Large intestine (tissue), 3 donors: Measurements from ENCODE around the gene CFAP46. TPM values are rescaled to one million over a fixed set of nuclear protein-coding genes. Genes with fewer than 3 reads are reported as not detected.

Experiments used
- DNase-seq, 2 donors: peaks; one replicate each; pipeline versions ENCODE4 v3.0.0 to v3.0.0-alpha.2; 2013
- H3K27ac ChIP-seq: one replicate; pipeline ENCODE4 v1.5.1; 2013; ENCODE audit warnings: low read length
- H3K27me3 ChIP-seq: 2 replicates; pipeline ENCODE4 v1.6.1; 2013; ENCODE audit warnings: low read length; ENCODE audit not compliant: control insufficient read depth, insufficient read depth
- H3K36me3 ChIP-seq: 2 replicates; pipeline ENCODE4 v1.6.1; 2013; ENCODE audit warnings: low read length; ENCODE audit not compliant: control insufficient read depth, insufficient read depth
- H3K4me1 ChIP-seq: one replicate; pipeline ENCODE4 v1.6.1; 2013; ENCODE audit warnings: low read length; ENCODE audit not compliant: control insufficient read depth, insufficient read depth
- H3K4me3 ChIP-seq: one replicate; pipeline ENCODE4 v1.5.1; 2013; ENCODE audit warnings: low read length
- H3K9me3 ChIP-seq: one replicate; pipeline ENCODE4 v1.6.1; 2013; ENCODE audit warnings: mild to moderate bottlenecking, low read depth, low read length, moderate library complexity; ENCODE audit not compliant: control insufficient read depth
- WGBS: methylation state at CpG from one replicate; pipeline ENCODE4 v1.1.5; 2013; ENCODE audit warnings: low lambda C conversion rate; ENCODE audit not compliant: insufficient coverage; 5-methylcytosine and 5-hydroxymethylcytosine counted together
- polyA plus RNA-seq: library from polyadenylated mRNA; unstranded; fragments of 120-200 nt; gene quantifications from one replicate; pipeline ENCODE4 v1.2.1, GENCODE V29; 2013

Gene CFAP46
- polyA plus RNA-seq, 1 donor, result 0.75 TPM

DNA sequence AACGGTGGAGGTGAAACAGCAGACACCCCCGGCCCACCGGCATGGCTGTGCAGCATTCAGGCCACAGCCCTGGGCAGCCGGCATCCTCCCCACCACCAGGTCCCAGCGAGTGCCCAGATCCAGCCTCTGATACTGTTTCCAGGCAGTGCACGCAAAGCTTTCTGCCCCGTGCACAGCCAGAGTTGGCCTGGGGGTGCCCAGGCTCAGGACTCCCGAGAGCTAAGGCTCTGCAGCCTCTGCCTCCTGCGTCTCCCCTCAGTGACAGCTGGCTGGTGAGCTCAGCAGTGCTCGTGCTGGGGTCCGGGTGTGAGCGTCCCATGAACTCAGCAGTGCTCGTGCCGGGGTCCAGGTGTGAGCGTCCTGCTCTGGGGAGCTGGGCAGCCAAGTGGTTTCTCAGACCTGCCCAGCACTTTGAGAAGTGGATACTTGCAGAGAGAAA, 65.4 kb downstream of the CFAP46 start:
- no peak for DNase-seq
- Histone ChIP-seq H3K4me1 (no peaks in the 10 kb centered on the region), H3K4me3 (no peak overlapping the region), H3K27me3 (peaks cover 20% of the 10 kb centered on the region), H3K27ac (no peak overlapping the region), H3K36me3 (no peaks in the 10 kb centered on the region), H3K9me3 (no peaks in the 10 kb centered on the region)
- WGBS, result no CpG with 5 or more reads among the region's 15 CpGs

- Histone ChIP-seq H3K9me3 (no peaks in the 10 kb centered on the region), H3K4me1 (no peaks in the 10 kb centered on the region), H3K4me3 (no peak overlapping the region), H3K27me3 (peaks cover 20% of the 10 kb centered on the region), H3K36me3 (no peaks in the 10 kb centered on the region), H3K27ac (no peak overlapping the region)
- DNase-seq, result no peak
- no CpG with 5 or more reads among the region's 18 CpGs for WGBS
Observed at GRCh38 chr10:132876131-132876860, 66.1 kb downstream of the CFAP46 start.

DNA sequence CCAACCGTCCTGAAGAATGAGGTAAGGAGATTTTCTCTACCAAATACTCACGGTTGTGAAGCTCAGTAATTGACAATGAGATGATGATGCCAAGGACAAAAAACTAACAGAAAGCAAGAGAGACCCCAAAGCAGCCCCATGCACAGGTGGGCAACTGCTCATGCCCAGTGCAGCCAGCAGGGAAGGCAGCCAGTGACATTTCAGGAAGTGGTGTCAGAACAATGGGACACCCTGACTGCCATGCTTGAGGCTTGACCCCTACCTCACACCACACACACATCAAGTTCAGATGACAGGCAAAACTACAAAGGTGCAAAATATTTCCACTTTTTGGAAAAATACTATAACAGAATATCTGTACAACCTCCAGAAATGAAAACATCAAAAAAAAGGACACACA, 66.9 kb downstream of the CFAP46 start:
- Histone ChIP-seq H3K4me3 (no peak overlapping the region), H3K4me1 (no peaks in the 10 kb centered on the region), H3K36me3 (no peaks in the 10 kb centered on the region), H3K27ac (no peak overlapping the region), H3K27me3 (peaks cover 23% of the 10 kb centered on the region), H3K9me3 (no peaks in the 10 kb centered on the region)
- no CpG with 5 or more reads among the region's 2 CpGs for WGBS
- no peak for DNase-seq

DNA sequence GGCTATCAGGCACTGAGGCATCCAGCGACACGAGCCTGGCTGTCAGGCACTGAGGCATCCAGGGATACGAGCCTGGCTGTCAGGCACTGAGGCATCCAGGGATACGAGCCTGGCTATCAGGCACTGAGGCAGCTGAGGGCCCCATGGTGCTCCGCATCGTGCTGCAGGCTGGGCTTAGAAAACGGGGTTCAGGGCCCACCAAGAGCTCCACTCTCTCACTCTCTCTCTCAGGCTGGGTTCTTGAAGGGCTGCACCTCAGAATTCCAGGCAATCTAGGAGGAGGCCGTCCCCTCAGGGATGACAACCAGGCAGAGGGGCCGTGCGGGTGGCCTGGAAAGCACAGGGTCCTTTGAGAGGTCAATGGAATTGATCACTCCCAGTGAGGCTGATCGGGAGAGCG, 69.0 kb downstream of the CFAP46 start:
- H3K36me3 ChIP-seq, result no peaks in the 10 kb centered on the region
- no peak overlapping the region for H3K4me3 ChIP-seq
- no peak overlapping the region for H3K27ac ChIP-seq
- peaks cover 13% of the 10 kb centered on the region for H3K27me3 ChIP-seq
- H3K9me3 ChIP-seq, result peaks cover 6% of the 10 kb centered on the region
- no peak for DNase-seq
- WGBS, result no CpG with 5 or more reads among the region's 12 CpGs
- no peaks in the 10 kb centered on the region for H3K4me1 ChIP-seq

DNA sequence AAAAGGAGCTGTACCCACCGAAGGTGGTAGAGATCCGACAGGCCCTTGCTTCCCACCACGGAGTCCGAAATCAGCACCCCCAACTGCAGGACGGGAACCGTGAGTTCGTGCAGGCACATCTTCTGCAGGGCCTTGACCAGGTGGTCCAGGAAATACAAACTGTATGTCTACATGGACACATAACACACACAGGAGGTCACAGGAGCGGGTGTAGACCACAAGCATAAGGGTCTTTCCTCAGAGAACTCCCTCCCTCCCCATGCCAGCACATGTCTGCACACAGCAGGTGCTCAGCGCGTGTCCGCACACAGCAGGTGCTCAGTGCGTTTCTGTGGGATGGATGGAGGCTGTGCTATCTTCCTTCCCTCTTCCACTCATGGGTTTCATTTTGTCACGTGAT, 69.7 kb downstream of the CFAP46 start:
- peaks cover 10% of the 10 kb centered on the region for H3K9me3 ChIP-seq
- no peak for DNase-seq
- no peak overlapping the region for H3K4me3 ChIP-seq
- H3K4me1 ChIP-seq, result no peaks in the 10 kb centered on the region
- H3K27me3 ChIP-seq, result peaks cover 13% of the 10 kb centered on the region
- no peaks in the 10 kb centered on the region for H3K36me3 ChIP-seq
- no peak overlapping the region for H3K27ac ChIP-seq
- WGBS, result no CpG with 5 or more reads among the region's 13 CpGs

DNA sequence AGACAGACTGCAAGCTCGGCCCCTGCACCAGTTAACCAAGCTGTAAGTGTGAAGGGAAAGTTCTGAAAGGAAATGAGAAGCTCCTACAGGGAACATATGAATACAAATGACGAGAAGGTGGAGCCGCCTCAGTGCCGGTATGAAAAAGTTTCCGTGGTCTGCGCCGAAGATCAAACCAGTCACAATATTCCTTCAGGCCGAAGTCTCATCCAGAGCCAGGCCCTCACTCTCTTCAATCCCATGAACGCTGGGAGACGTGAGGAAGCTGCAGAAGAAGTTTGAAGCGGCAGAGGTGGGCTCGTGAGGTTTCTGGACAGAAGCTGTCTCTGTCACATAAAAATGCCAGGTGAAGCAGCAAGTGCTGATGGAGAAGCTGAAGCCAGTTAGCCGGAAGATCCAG, 71.9 kb downstream of the CFAP46 start:
- WGBS, result no CpG with 5 or more reads among the region's 13 CpGs
- Histone ChIP-seq H3K4me3 (no peak overlapping the region), H3K4me1 (no peaks in the 10 kb centered on the region), H3K27me3 (peaks cover 9% of the 10 kb centered on the region), H3K9me3 (peaks cover 12% of the 10 kb centered on the region), H3K36me3 (no peaks in the 10 kb centered on the region), H3K27ac (no peak overlapping the region)
- no peak for DNase-seq

DNA sequence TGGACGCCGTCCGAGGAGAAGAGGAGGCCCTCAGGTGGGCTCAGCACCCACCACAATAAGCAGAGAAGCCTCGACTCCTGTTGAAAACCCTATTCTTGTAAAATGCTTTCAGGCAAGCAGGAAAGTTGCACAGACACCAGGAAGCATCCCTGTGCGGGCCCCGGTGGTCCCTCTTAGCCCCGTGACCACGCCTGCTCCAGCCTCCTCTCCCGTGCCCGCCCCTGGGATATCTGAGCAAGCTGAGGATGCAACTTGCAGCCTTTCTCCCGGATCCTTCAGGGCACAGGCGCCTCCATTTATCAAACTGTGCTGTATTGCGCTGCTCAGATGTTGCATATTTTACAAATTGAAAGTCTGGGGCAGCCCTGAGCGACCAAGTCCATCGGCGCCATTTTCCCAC, 72.7 kb downstream of the CFAP46 start:
- Histone ChIP-seq H3K9me3 (peaks cover 12% of the 10 kb centered on the region), H3K36me3 (no peaks in the 10 kb centered on the region), H3K4me1 (no peaks in the 10 kb centered on the region), H3K27me3 (peaks cover 9% of the 10 kb centered on the region), H3K27ac (no peak overlapping the region), H3K4me3 (no peak overlapping the region)
- WGBS, result no CpG with 5 or more reads among the region's 16 CpGs
- DNase-seq, result no peak

GRCh38 chr10:132868995-132869394, 73.4 kb downstream of the CFAP46 start:
- H3K4me3 ChIP-seq, result no peak overlapping the region
- H3K36me3 ChIP-seq, result no peaks in the 10 kb centered on the region
- peaks cover 9% of the 10 kb centered on the region for H3K27me3 ChIP-seq
- H3K27ac ChIP-seq, result no peak overlapping the region
- no CpG with 5 or more reads among the region's 26 CpGs for WGBS
- peaks cover 12% of the 10 kb centered on the region for H3K9me3 ChIP-seq
- no peaks in the 10 kb centered on the region for H3K4me1 ChIP-seq
- DNase-seq, result no peak

DNA sequence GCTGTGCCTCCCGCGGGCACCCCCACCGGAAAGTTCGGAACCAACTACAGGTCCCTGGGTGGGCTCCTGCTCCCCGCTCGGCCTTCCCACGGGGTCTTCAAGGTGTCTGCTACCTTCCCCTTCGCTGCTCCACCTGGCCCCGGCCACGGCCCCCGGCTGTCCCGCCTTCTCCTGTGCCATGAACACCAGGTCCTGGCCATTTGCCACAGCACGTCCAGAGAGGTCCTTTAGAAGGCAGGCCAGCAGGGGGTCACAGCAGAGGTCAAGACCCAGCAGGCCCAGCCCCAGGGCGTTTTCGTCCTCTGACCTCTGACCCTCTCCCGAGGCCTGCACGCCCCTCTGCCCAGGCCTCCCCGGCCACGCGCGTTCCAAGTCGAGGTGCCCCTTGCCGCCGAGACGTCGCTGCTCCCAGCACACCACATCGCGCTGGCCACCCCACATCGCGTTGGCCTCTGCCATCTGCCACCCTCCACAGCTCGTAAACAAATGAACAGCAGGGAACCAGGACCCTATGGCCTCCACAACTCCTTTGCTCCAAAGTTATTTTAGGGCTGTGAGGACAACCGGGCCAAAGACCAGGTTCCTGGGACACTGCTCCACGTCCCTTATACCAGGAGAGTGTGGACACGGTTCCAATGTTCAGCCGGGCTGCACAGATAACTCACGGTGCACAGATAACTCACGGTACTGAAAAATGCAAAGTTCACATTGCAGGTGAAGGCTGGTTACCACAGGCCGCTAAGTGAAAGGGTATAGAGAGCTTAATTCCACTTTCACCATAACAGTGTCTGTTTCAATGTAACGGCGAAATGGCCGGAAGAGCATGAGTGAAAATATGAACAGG, 74.3 kb downstream of the CFAP46 start:
- peaks cover 12% of the 10 kb centered on the region for H3K9me3 ChIP-seq
- H3K4me1 ChIP-seq, result no peaks in the 10 kb centered on the region
- peak; percentile 21 to 78 for DNase-seq
- no peaks in the 10 kb centered on the region for H3K36me3 ChIP-seq
- peaks cover 5% of the 10 kb centered on the region for H3K27me3 ChIP-seq
- no CpG with 5 or more reads among the region's 41 CpGs for WGBS
- H3K4me3 ChIP-seq, result no peak overlapping the region
- no peak overlapping the region for H3K27ac ChIP-seq

DNA sequence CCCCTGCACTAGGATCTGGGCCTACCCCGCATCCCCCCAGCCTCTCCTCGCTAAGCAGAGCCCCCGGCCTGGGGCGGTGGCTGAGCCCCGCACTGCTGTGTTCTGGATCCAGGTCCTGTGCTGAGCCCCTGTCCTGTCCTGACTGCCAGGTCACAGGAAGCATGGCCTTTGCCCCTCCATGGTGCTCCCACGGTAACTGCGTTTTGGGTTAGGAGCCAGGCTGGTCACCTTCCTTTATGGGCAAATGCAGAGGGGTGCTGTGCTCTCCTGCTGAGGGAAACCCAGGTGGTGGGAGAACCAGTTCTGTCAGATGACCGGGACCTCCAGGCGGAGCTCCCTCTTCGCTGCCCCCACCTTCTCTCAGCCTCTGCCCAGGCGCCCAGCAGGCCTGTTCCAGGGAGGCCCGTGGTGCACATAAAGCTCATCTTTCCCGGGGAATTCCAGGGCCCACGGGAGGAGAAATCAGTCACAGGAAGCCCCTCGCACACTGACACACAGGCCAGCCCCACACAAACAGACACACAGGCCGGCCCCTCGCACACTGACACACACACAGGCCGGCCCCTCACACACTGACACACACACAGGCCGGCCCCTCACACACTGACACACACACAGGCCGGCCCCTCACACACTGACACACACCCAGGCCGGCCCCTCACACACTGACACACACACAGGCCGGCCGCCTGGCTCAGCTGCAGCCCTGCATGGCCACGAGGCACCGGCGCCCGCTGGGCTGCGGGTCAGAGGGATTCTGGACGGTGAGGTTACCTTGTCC, 75.6 kb downstream of the CFAP46 start:
- DNase-seq, result no peak
- peaks cover 12% of the 10 kb centered on the region for H3K9me3 ChIP-seq
- H3K4me1 ChIP-seq, result no peaks in the 10 kb centered on the region
- peaks cover 5% of the 10 kb centered on the region for H3K27me3 ChIP-seq
- no peak overlapping the region for H3K27ac ChIP-seq
- no peaks in the 10 kb centered on the region for H3K36me3 ChIP-seq
- WGBS, result no CpG with 5 or more reads among the region's 29 CpGs
- no peak overlapping the region for H3K4me3 ChIP-seq
